Measurements from ENCODE around the gene ULK4.

Gene ULK4

DNA sequence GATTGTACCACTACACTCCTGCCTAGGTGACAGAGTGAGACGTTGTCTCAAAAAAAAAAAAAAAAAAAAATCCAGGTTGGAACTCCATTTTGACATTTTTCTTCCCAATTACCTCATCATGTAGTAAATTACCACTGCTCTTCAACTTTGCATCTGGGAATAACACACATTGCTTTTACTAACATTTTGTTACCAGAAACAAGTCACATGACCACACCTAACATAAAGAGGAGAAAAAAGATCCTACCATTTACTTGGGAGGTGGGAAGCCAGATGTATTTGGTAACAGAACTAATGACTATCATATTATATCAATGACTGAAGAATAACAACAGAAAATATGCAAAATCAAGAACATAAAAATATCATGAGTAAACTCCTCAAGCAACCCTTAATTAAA, 49.6 kb downstream of the ULK4 start:
- Histone ChIP-seq H3F3A (ENCODE audit: insufficient read depth) (no peaks in the 10 kb centered on the region; the same call in 1 of the 2 replicates), H3K36me3 (ENCODE audit: low read length) (no peaks in the 10 kb centered on the region; the same call in 1 of the 2 replicates), H3K27me3 (ENCODE audit: low read length) (no peaks in the 10 kb centered on the region), H3K27ac (ENCODE audit: low read depth, low read length) (no peak overlapping the region), H4K20me1 (ENCODE audit: low read depth, low read length) (no peaks in the 10 kb centered on the region), H2AFZ (ENCODE audit: low read depth, low read length, severe bottlenecking) (no peak overlapping the region), H3K4me2 (ENCODE audit: low read depth, low read length, poor library complexity, severe bottlenecking) (no peak overlapping the region), H3K9me2 (replicated peaks; ENCODE audit: insufficient read depth, low read length) (no peaks in the 10 kb centered on the region), H3K4me3 (ENCODE audit: insufficient read depth, low read length, poor library complexity, severe bottlenecking) (no peak overlapping the region), H3K9me3 (ENCODE audit: insufficient read depth, low read length) (no peaks in the 10 kb centered on the region), H3K79me2 (ENCODE audit: insufficient read depth, low read length) (no peaks in the 10 kb centered on the region), H3K9ac (ENCODE audit: low read length) (no peak overlapping the region)
- no peak for TF ChIP-seq EZH2phosphoT487 (conservative IDR thresholded peaks at IDR 0.05; ENCODE audit: low read length)
- TF ChIP-seq, protein P1, sequence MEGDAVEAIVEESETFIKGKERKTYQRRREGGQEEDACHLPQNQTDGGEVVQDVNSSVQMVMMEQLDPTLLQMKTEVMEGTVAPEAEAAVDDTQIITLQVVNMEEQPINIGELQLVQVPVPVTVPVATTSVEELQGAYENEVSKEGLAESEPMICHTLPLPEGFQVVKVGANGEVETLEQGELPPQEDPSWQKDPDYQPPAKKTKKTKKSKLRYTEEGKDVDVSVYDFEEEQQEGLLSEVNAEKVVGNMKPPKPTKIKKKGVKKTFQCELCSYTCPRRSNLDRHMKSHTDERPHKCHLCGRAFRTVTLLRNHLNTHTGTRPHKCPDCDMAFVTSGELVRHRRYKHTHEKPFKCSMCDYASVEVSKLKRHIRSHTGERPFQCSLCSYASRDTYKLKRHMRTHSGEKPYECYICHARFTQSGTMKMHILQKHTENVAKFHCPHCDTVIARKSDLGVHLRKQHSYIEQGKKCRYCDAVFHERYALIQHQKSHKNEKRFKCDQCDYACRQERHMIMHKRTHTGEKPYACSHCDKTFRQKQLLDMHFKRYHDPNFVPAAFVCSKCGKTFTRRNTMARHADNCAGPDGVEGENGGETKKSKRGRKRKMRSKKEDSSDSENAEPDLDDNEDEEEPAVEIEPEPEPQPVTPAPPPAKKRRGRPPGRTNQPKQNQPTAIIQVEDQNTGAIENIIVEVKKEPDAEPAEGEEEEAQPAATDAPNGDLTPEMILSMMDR (IDR thresholded peaks at IDR 0.05; ENCODE audit: insufficient read depth, low read length, poor library complexity, severe bottlenecking) = no peak

DNA sequence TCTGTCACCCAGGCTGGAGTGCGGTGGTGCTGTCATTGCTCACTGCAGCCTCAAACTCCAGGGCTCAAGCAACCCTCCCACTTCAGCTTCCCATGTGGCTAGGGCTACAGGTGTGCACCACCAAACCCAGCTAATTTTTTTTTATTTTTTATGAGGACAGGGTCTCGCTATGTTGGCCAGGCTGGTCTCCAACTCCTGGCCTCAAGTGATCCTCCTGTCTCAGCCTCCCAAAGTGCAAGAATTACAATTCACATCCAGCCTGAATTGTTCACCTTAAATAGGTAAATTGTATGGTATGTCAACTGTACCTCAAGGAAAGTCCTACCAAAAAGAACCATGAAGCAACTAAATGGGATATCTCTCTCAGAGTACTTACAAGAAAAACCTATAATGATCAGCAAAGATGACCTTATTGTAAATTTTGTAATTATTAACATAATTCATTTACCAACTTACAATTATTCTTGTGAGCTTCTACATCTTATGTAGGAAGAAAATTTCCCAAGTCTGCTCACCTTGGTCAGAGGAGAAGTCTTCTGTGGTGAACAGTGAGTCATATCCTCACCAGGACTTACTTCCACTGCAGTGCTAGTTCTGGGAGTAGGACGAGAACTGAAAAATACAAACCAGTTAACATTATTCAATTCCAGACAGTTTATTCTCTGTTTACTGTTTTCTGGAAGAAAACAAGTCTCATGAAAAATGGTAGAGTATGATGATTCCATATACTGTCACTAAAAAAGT, 54.4 kb downstream of the ULK4 start:
- Histone ChIP-seq H3K36me3 (ENCODE audit: low read length) (no peaks in the 10 kb centered on the region; the same call in 1 of the 2 replicates), H4K20me1 (ENCODE audit: low read depth, low read length) (no peaks in the 10 kb centered on the region), H3K79me2 (ENCODE audit: insufficient read depth, low read length) (no peaks in the 10 kb centered on the region), H3K9me3 (ENCODE audit: insufficient read depth, low read length) (no peaks in the 10 kb centered on the region), H3K9me2 (replicated peaks; ENCODE audit: insufficient read depth, low read length) (no peaks in the 10 kb centered on the region), H2AFZ (ENCODE audit: low read depth, low read length, severe bottlenecking) (no peak overlapping the region), H3K27me3 (ENCODE audit: low read length) (no peaks in the 10 kb centered on the region), H3K27ac (ENCODE audit: low read depth, low read length) (no peak overlapping the region), H3K4me2 (ENCODE audit: low read depth, low read length, poor library complexity, severe bottlenecking) (no peak overlapping the region), H3K9ac (ENCODE audit: low read length) (no peak overlapping the region), H3F3A (ENCODE audit: insufficient read depth) (no peaks in the 10 kb centered on the region), H3K4me3 (ENCODE audit: insufficient read depth, low read length, poor library complexity, severe bottlenecking) (no peak overlapping the region)
- TF ChIP-seq, protein P1 (IDR thresholded peaks at IDR 0.05; ENCODE audit: insufficient read depth, low read length, poor library complexity, severe bottlenecking) = no peak
- no peak for TF ChIP-seq EZH2phosphoT487 (conservative IDR thresholded peaks at IDR 0.05; ENCODE audit: low read length)

DNA sequence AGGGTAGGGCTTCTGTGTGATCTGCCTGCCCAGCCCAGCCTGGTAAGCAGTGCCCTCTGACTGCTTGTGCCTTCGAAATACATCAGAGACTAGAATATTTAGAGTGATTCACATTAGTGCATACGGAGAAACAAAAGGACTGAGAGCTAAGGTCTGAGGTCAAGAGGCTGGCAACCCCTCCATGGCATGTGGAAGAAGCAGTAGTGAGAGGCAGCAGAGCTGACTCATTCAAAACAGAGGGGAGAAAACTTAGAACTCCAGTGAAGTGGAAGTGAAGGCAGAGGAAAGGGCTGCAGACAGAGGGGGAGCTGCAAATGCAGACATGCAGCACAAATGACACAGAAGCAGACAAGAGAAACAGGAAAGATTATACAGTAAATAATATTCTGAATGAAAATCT, 61.6 kb downstream of the ULK4 start:
- Histone ChIP-seq H3K4me2 (ENCODE audit: low read depth, low read length, poor library complexity, severe bottlenecking) (no peak overlapping the region), H3K27ac (ENCODE audit: low read depth, low read length) (no peak overlapping the region), H3K9ac (ENCODE audit: low read length) (no peak overlapping the region), H3K4me3 (ENCODE audit: insufficient read depth, low read length, poor library complexity, severe bottlenecking) (no peak overlapping the region), H3K9me2 (replicated peaks; ENCODE audit: insufficient read depth, low read length) (no peaks in the 10 kb centered on the region), H3K79me2 (ENCODE audit: insufficient read depth, low read length) (no peaks in the 10 kb centered on the region), H2AFZ (ENCODE audit: low read depth, low read length, severe bottlenecking) (no peak overlapping the region), H3K9me3 (ENCODE audit: insufficient read depth, low read length) (no peaks in the 10 kb centered on the region), H4K20me1 (ENCODE audit: low read depth, low read length) (no peaks in the 10 kb centered on the region), H3K36me3 (ENCODE audit: low read length) (no peaks in the 10 kb centered on the region; the same call in 1 of the 2 replicates), H3K27me3 (ENCODE audit: low read length) (no peaks in the 10 kb centered on the region), H3F3A (ENCODE audit: insufficient read depth) (no peaks in the 10 kb centered on the region)
- TF ChIP-seq, protein P1 (IDR thresholded peaks at IDR 0.05; ENCODE audit: insufficient read depth, low read length, poor library complexity, severe bottlenecking) = no peak
- TF ChIP-seq EZH2phosphoT487 (conservative IDR thresholded peaks at IDR 0.05; ENCODE audit: low read length) = no peak

Data from SU-DHL-6 (cell line).